GM19239 (cell line): ENCODE measurements around the gene FRMPD4.

Experiments used
- DNase-seq: peaks from one replicate; pipeline ENCODE4 v3.0.0; 2011; ENCODE audit warnings: low spot score; ENCODE audit not compliant: insufficient read length
- FAIRE-seq: peaks from 2 replicates; lab custom pipeline; 2011; peaks lifted over from hg19 to GRCh38; lab: Jason Lieb, UNC

Gene FRMPD4

GRCh38 chrX:12702509-12703091 lies 564.3 kb downstream of the FRMPD4 start:
- DNase-seq (no peak), FAIRE-seq (no peak)

GRCh38 chrX:12704706-12705105 lies 566.4 kb downstream of the FRMPD4 start:
- FAIRE-seq (no peak), DNase-seq (no peak)

DNA sequence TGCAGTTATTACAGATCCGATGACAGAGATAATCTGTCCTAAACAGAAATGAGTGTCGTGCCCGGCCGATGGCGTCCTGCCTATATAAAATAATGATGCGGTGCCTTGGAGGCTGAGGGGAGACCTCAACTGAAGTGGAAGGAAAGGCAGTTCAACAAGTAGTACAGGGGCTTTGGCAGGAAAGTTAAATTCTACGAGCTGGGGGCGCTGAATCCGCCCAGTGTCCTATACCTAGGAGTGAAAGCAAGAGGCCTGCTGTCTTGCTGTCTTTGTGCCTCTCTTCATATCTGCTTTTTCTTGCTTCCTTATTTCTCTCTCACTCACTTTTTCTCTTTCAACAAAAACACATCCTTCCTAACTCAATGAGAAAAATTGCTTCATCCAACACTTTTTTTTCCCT lies 570.8 kb downstream of the FRMPD4 start:
- FAIRE-seq (no peak), DNase-seq (peak; percentile 8)

DNA sequence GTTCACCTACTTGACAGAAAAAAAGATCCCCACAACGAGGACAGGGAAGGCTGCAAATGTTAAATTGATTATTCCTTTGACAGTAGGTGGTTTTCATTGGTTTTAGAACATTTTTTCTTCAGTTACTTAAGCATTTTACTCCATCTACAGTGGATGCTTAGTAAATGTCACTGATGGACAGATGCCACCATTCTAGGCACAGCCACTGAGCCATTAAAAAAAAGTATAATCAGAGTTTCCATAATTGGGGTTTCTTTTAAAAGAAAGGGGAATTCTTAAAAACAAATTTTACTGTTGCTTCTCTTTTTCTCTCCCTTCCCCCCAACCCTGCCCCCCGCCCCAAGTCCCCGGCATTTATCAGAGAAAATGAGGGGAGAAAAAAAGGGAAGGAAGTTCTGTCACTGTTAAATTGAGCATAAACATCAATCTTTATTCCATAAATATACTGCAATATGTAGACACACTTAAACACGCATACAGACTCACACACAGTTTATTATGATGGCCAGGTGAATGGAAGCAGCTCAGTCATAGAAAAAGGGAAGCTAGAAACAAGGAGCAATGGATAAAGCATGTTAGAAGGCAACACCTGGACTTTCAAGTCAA lies 573.3 kb downstream of the FRMPD4 start:
- DNase-seq (no peak), FAIRE-seq (no peak)

GRCh38 chrX:12716574-12716973 lies 578.3 kb downstream of the FRMPD4 start:
- FAIRE-seq (no peak), DNase-seq (no peak)

- DNase-seq (no peak), FAIRE-seq (no peak)
These were observed 581.6 kb downstream of the FRMPD4 start for GRCh38 chrX:12719837-12720236.

GRCh38 chrX:12721042-12721441 lies 582.8 kb downstream of the FRMPD4 start:
- DNase-seq, result no peak
- FAIRE-seq, result no peak

DNA sequence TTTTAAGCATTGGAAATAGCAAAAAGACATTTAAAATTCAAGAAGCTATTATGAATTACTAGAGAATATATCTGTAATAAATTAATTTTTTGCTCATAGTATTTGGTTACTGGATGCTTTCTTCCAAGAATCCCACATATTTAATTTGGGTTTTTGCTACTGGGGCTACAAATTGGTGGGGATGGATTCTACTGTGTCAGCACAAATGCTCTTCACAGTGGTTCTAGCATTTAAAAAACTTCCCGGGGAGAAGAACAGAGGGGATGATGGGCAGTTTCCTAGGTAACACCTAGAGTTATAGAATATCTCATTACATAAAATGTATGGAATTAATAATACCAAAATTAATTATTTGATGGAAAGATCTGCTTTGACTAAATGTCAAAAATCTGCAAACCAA lies 584.0 kb downstream of the FRMPD4 start:
- no peak for DNase-seq
- no peak for FAIRE-seq

DNA sequence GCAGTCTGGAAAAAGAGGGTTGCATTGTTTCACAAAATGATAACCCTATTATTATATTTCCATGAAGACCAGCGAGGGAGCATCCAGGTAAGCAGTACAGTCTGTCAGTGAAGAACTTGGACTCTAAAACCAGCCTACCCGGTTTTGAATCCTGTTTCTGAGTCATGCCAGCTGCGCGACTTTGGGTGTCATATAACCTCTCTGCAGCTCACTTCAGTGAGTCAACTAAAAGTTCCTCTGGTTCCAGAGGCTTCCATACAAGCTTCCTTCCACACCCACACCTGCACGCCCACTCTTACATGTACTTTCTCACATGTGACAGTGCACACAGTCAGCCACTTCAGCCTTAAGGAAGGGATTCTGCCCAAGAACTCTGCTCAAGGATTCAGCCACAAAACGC lies 603.1 kb downstream of the FRMPD4 start:
- peak; percentile 33 for FAIRE-seq

DNA sequence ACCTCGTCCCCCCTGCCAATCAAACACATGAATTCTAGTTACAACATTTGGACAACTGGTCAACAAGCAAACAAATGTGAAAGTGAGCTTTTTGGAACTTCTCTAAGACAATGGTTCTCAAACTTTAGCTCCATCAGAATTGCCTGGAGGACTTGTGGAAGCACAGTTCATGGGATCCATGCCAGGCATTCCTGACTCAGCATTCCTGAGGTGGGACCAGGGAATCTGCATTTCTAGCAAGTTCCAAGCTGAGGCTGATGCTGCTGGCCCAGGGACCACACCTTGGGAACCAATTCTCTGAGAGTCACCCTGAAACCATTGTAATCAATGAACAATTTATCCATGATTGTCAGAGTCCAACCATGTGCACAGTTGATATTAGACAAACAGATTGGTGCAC lies 609.2 kb downstream of the FRMPD4 start:
- FAIRE-seq (no peak), DNase-seq (no peak)

More for the DNA sequence above, 603.1 kb downstream of the FRMPD4 start:
- no peak for DNase-seq

DNA sequence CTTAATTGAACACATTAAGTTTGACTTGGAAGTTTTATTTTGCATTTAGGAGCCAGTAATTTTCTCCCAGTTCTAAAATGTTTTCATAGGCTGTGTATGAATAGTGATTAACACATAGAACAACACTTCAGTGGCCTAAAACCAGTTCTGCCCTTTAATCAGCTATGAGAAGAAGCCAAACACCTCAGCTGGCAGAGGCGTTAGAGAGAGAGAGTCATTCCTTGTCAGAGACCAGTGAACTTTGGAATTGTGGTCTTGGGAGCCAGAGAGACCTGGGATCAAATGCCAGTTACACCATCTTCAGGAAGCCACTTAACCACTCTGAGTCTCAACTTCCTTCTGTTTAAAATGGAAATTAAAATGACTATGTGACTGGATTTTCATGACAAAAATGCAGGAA lies 613.6 kb downstream of the FRMPD4 start:
- FAIRE-seq (peak; percentile 56), DNase-seq (no peak)

GRCh38 chrX:12753366-12753765 lies 615.1 kb downstream of the FRMPD4 start:
- FAIRE-seq (no peak), DNase-seq (no peak)

- FAIRE-seq, result no peak
These were observed 620.0 kb downstream of the FRMPD4 start for GRCh38 chrX:12758291-12758690.

GRCh38 chrX:12767856-12768255 lies 629.6 kb downstream of the FRMPD4 start:
- DNase-seq (no peak), FAIRE-seq (no peak)

More at GRCh38 chrX:12758291-12758690, 620.0 kb downstream of the FRMPD4 start:
- no peak for DNase-seq

DNA sequence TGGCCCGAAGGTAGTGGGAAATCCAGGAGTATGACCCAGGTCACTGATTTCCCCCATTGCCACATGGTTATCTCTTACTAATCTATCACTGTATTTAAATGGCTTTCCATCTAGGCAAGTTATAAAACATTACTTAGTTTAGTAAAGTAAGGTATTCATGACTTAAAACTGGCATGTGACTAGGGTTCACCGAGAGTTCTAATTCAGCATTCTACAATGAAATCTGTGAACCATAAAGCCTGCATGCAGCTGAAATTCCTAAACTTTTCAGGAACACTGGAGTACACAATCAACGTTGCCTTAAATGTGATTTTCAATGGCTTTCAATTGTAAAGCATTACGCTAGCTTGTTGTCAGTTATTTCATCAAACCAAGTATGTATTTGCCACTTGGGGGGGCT lies 630.2 kb downstream of the FRMPD4 start:
- FAIRE-seq, result peak; percentile 31
- DNase-seq, result no peak

- DNase-seq (no peak), FAIRE-seq (no peak)
These were observed 632.2 kb downstream of the FRMPD4 start for GRCh38 chrX:12770440-12770839.

DNA sequence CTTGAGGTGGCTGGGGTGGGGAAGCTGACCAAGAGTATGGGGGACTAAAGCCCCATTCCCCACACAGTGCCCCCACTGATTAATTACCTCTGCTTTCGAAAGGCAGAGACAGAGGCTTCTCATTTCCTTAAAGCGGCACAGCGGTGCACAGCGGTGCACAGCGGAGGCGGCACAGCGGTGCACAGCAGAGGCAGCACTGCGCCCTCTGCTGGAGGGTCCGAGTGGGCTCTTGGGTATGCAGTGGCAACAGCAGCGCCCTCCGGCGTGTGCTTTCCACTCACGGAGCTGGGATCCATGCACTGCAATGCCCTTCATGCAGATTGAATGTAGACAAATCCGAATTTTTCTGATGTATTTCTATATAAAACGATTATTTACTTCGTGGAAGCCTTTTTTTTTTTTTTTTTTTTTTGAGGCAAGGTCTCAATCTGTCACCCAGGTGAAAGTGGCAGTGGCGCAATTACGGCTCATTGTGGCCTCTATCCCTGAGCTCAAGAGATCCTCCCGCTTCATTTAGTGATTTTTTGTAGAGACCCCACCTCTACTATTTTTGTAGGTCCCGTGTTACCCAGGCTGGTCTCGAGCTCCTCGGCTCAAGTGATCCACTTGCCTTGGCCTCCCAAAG lies 633.3 kb downstream of the FRMPD4 start:
- peak; percentile 87 for FAIRE-seq
- DNase-seq, result peak; percentile 55
